DMS114 treated with DMSO at 0.1 percent for 48 hours (cell line): ENCODE measurements around the gene ACSM4.
"Not testable (repeated sequence)": the region's sequence is repeated elsewhere in the genome, so short reads cannot be mapped to it uniquely, and the experiment has no call there.

Experiments
- DNase-seq: peaks from one replicate; lab custom pipeline; 2025; ENCODE audit not compliant: unreplicated experiment; lab: John Stamatoyannopoulos, UW

The ACSM4 gene

DNA sequence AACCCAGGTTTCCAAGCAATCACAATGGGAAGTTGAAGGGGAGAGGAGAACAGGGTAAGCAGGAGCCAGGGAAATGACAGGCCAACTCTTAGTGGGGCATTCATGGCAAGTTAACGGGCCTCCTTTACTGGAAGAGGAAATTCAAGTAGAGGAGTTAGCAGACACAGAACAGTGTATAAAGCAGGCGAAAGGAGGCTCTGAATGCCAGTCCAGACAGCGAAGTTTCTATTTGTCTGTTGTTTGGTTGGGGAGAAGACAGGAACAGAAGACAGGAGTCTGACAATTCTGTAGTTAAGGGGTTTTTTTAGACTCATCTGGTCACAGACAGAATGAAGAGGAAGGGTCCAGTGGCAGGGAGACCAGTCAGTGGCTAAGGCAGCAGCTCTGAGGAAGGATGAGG is at the start of gene ACSM4:
ACSM4 (plus strand) TSS at position 301 of the 400 bp plus-strand sequence. CDS start 260 bp downstream, outside the sequence.
- no peak for DNase-seq

DNA sequence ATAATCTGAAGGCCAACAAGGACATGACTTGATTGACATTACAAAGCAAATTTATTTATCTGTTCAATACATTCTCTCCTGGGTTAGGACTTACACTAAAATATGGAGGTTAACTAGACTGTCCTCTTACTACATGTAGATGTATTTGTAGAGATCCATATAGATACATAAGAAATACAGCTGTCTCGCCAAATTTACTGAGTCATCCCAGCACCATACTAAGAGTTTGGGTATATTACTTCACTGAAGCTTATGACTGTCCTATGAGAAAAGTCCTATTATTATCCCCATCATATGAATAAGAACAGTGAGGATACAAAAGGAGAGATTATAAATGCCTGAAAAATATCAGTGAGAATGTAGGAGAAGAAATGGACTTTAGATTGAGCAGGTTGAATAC is 44.8 kb upstream of the ACSM4 start:
- no peak for DNase-seq

- no peak for DNase-seq
These were observed 39.3 kb upstream of the ACSM4 start for GRCh38 chr12:7264538-7264937.

DNA sequence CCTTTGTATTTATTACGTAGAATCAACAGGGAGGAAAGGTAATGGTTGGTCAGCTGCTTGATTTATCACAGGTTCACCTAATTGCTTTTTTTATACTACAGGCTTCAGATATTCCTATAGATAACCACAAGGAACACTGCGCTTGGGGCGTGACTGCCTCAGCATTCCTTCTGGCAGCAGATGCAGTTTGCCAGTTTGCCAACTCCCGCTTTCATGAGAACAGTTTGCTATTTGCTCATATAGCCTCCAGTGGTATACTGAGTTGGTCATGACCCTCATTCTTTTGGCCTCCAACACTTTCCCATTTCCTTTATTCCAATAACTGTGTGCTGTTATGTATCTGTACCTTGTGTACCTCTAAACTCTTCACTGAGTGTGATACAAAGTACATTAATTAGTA is 38.6 kb upstream of the ACSM4 start:
- DNase-seq, result no peak

GRCh38 chr12:7269273-7269672 is 34.6 kb upstream of the ACSM4 start:
- DNase-seq, result no peak

- DNase-seq, result no peak
These were observed 31.9 kb upstream of the ACSM4 start for GRCh38 chr12:7271893-7272514.

DNA sequence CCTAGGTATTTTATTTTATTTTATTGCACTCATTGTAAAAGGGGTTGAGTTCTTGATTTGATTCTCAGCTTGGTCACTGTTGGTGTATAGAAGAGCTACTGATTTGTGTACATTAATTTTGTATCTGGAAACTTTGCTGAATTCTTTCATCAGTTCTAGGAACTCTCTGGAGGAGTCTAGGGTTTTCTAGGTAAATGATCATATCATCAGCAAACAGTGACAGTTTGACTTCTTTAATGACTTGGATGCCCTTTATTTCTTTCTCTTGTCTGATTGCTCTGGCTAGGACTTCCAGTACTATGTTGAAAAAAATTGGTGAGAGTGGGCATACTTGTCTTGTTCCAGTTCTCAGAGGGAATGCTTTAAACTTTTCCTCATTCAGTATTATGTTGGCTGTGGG is 28.4 kb upstream of the ACSM4 start:
- not testable (repeated sequence) for DNase-seq

- DNase-seq, result no peak
These were observed 21.0 kb upstream of the ACSM4 start for GRCh38 chr12:7282844-7283243.

GRCh38 chr12:7289743-7290142 is 14.1 kb upstream of the ACSM4 start:
- no peak for DNase-seq

DNA sequence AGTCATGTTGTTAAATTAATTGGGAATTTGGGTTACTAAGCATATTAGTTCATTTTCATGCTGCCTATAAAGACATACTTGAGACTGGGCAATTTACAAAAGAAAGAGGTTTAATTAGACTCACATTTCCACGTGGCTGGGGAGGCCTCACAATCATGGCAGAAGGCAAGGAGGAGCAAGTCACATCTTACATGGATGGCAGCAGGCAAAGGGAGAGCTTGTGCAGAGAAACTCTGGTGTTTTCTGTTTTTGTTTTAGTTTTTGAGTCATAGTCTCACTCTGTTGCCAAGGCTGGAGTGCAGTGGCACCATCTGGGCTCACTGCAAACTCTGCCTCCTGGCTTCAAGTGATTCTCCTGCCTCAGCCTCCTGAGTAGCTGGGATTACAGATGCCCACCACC is 13.3 kb upstream of the ACSM4 start:
- not testable (repeated sequence) for DNase-seq

DNA sequence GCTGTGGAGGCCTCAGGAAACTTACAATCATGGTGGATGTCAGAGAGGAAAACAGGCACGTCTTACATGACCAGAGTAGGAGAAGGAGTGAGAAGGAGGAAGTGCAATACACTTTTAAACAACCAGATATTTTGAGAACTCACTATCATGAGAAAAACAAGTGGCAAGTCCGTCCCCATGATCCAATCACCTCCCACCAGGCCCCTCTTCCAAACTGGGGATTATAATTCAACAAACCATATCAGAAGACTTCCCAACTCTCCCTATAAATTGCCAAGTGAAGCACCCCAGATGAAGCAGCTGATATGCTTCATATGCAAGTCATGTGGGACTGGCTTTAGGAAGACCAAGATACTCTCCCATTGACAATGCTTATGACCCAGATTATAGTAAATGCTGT is 11.6 kb upstream of the ACSM4 start:
- no peak for DNase-seq

- no peak for DNase-seq
These were observed 10.2 kb upstream of the ACSM4 start for GRCh38 chr12:7293670-7294069.

DNA sequence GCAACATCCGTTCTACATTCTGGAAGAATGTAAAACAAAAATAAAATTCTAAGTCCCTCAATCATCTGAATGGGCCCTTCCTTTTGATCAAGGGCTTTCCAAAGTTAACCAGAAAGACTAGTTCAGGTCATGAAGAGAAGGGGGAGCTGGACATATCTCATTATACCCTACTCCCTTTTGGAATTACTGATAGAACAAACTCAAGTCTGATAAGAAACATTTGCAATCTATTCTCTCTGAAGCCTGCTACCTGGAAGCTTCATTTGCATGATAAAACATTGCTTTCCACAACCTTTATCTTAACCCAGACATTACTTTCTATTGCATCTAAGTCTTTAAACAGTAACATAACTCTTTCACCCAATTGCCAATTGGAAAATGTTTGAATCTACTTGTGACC is 8.3 kb upstream of the ACSM4 start:
- no peak for DNase-seq

DNA sequence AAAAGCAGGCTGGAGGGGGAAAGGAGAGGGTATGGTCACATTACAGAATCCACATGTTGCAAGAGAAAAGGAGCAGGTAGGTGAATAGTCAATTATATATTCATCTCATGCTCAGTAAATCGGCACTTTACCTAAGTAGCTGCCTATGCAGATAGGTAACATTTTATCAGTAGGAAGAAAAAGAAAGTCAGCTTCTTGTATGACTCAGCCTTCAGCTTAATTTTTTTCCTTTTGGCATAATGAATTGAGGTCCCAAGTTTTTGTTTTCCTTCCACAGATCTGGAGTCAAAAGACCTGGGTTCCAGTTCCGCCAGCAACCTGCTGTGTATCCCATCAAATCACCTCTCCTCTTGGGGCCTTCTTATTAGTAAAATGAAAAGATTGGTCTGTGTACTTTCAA is 6.0 kb upstream of the ACSM4 start:
- DNase-seq, result no peak

- DNase-seq, result no peak
These were observed 1.4 kb upstream of the ACSM4 start for GRCh38 chr12:7302266-7302986.

GRCh38 chr12:7303230-7303629 is 642 bp upstream of the ACSM4 start:
- no peak for DNase-seq

DNA sequence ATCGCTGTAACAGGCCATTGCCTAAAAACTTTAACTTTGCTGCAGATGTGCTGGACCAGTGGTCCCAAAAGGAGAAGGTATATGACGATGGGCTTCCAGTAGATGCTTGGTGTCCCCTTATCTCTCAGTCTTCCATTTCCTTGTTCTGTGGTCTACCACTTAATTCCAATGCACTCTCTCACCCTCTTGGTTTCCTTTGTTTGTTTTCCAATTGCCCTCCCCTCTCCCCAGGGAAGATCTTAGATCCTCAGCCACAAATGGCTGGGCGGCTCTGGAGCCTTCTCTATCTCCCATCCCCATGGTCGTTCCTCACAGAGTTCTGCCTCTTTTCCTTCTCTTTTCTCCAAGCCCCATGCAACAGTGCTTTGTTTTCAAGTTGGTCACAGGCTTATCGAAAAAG is 584 bp downstream of the ACSM4 start:
- no peak for DNase-seq

DNA sequence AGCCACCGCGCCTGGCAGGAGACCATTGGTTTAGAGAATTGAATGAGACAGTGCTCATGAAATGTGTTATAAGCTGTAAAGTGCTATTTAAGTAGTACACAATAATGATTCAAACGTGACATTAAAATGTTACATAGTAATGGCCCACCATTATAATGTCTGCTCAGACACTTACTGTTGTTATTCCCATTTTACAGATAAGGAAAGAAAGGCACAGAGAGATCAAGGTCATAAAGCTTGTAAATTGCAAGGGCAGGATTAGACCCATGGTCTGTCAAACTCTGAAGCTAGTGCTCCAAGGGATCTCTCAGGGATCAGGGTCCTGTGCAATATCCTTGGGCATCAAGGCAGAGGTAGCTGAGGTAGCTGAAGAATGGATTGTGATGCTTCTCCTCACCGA is 6.2 kb downstream of the ACSM4 start:
- DNase-seq, result no peak

GRCh38 chr12:7319930-7320329 is 16.1 kb downstream of the ACSM4 start:
- DNase-seq, result no peak

GRCh38 chr12:7321624-7322023 is 17.8 kb downstream of the ACSM4 start:
- DNase-seq, result no peak

GRCh38 chr12:7322599-7322998 is 18.7 kb downstream of the ACSM4 start:
- DNase-seq, result no peak

DNA sequence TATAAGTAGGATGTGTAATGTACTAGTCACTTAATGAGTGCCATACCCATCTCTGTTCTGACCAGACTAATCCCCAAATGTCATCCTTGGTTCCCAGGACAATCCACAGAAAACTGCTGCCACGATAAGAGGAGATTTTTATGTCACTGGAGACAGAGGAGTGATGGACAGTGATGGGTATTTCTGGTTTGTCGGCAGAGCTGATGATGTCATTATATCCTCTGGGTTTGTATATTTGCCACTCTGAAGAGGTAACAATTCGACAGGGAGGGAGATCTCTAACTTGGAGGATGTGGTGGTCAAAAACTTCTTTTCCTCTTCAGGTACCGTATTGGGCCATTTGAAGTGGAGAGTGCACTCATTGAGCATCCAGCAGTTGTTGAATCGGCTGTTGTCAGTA is 20.3 kb downstream of the ACSM4 start:
- no peak for DNase-seq

GRCh38 chr12:7327918-7328317 is 24.0 kb downstream of the ACSM4 start:
- DNase-seq, result peak; percentile 31
